OCI-LY1 (cell line): ENCODE results near the gene MBOAT1.

Source experiments
- EZH2 ChIP-seq: fragments of 200-600 bp; sonication (generic), shearing (Covaris generic); IDR thresholded peaks from 2 replicates; pipeline ENCODE4 v1.8.0; 2017; ENCODE audit warnings: borderline replicate concordance, mixed run types, mild to moderate bottlenecking, antibody characterized with exemption, low read length, moderate library complexity, mixed read lengths
- TF ChIP-seq, protein P1 (sequence below): fragments of 200-600 bp; sonication (generic), shearing (Covaris generic); IDR thresholded peaks from 2 replicates; pipeline ENCODE4 v1.5.1; 2017; ENCODE audit warnings: mild to moderate bottlenecking, antibody characterized with exemption, low read length, moderate library complexity, mixed read lengths

DNA sequence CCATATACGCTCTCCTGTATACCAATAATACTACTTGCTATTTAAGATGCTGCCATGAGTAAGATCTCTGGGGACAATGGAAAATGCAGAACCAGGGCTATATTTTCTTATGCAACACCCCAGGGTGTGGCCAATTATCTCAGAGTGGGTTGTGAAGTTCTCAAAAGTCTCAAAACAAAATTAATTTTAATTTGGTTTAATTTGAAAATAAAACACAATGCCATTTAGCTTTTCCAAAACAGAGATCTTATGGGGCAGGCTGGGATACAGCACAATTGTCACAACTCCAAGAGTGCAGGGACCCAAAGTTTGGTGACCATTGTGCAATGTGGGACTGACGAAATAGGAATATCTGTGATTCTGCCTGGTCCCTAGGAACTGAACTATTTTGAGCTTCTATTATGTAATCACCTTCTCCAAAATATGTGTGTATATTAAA lies 43.1 kb downstream of the MBOAT1 start:
- TF ChIP-seq, protein P1, sequence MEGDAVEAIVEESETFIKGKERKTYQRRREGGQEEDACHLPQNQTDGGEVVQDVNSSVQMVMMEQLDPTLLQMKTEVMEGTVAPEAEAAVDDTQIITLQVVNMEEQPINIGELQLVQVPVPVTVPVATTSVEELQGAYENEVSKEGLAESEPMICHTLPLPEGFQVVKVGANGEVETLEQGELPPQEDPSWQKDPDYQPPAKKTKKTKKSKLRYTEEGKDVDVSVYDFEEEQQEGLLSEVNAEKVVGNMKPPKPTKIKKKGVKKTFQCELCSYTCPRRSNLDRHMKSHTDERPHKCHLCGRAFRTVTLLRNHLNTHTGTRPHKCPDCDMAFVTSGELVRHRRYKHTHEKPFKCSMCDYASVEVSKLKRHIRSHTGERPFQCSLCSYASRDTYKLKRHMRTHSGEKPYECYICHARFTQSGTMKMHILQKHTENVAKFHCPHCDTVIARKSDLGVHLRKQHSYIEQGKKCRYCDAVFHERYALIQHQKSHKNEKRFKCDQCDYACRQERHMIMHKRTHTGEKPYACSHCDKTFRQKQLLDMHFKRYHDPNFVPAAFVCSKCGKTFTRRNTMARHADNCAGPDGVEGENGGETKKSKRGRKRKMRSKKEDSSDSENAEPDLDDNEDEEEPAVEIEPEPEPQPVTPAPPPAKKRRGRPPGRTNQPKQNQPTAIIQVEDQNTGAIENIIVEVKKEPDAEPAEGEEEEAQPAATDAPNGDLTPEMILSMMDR, result no peak
- no peak for TF ChIP-seq EZH2
